Mucosa of descending colon (tissue), 3 donors: ENCODE measurements around the gene SPOCK1. TPM values are rescaled to one million over a fixed set of nuclear protein-coding genes. Genes with fewer than 3 reads are reported as not detected.

ENCODE experiments used
- ATAC-seq: fragments of 200-7000 bp; cut with Tn5 transposase; one replicate; pipeline ENCODE4 v1.9.1; 2020; ENCODE audit warnings: mild to moderate bottlenecking, moderate library complexity
- DNase-seq, 3 donors: peaks; one replicate each; pipeline ENCODE4 v3.0.0-alpha.2; 2020
- H3K36me3 ChIP-seq: fragments of 200-600 bp; one replicate; pipeline ENCODE4 v1.8.0; 2021; ENCODE audit warnings: low read depth, mild to moderate bottlenecking
- H3K4me1 ChIP-seq: fragments of 200-600 bp; one replicate; pipeline ENCODE4 v1.8.0; 2021; ENCODE audit warnings: low read depth, mild to moderate bottlenecking
- H3K4me3 ChIP-seq: fragments of 200-600 bp; one replicate; pipeline ENCODE4 v1.8.0; 2021; ENCODE audit warnings: mild to moderate bottlenecking
- H3K9me3 ChIP-seq: fragments of 200-600 bp; one replicate; pipeline ENCODE4 v1.8.0; 2021; ENCODE audit warnings: mild to moderate bottlenecking
- CTCF ChIP-seq: fragments of 200-600 bp; IDR thresholded peaks from one replicate; pipeline ENCODE4 v1.8.0; 2022; ENCODE audit warnings: antibody characterized with exemption, mild to moderate bottlenecking
- intact Hi-C, 2 donors: fragments of 100-400 bp; cut with DNase I in 1 of 2; cut with micrococcal nuclease in 1 of 2; formaldehyde crosslinking; loops; one replicate each; pipeline versions ENCODE4 v1.11.0 to v1.11.1; 2022; cut with DNase I, micrococcal nuclease
- total RNA-seq, 3 donors: library from RNA; stranded (reverse); fragmentation: NEBNext Ultra II Directional in 2 of 3; extraction: Animal tissue kit (Norgen Biotek cat#: 25700) in 2 of 3; gene quantifications; one replicate each; pipeline versions ENCODE4 v1.2.1 to v1.2.4, GENCODE V29; 2021 to 2023
- donor health status: DM: no; HTN: no; CAD: no; lungs with moderate emphysema.
- donor health status: DM: no; HTN: no; CAD: no.
- donor health status: DM: no; HTN: yes; CAD: no.

SPOCK1 gene
- total RNA-seq, 3 donors from 2014 or later = 1.8 to 55.5 (median 7.9) TPM

DNA sequence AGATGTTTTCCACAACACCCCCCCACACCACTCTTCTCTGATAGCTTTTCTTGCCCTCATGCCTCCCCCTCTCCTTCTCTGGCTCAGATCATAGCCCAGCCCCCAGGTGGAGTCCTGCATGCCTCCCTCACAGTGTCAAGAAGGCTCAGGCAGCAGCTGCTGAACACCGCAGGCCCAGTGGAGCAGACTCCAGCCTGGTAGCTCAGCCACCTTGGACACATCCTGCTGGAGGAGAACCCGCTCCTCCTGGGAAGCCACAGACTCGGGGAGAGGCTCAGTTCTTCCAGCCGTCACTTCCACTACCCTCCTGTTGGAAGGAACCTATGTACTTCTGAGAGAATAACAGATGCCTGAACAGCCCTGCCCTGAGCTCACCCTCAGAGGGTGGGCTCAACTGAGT lies 143.4 kb downstream of the SPOCK1 start:
- Histone ChIP-seq H3K36me3 (no peaks in the 10 kb centered on the region), H3K4me3 (no peak overlapping the region), H3K4me1 (no peaks in the 10 kb centered on the region), H3K9me3 (no peaks in the 10 kb centered on the region)
- DNase-seq = no peak
- intact Hi-C loops = no loop called here
- ATAC-seq = no peak
- TF ChIP-seq CTCF = no peak

DNA sequence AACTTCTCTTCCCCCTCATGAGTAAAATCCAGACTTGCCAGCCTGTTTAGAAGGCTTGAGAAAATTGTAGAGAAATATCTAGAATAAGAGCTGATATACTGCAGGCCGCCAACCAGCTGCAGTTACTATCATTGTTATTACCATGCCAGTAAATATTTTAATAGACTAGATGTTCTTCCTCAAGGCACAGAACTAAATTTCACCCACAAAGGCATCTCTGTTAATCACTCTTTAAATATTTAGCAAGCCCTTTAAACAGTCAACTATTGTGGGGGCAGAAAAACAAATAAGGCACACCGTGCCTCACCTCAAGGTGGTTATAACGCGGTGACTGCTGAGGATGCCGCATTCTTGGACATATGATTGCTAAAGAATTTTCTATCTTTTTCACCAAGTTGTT lies 147.0 kb downstream of the SPOCK1 start:
- ATAC-seq = no peak
- TF ChIP-seq CTCF = no peak
- no peak overlapping the region for H3K4me3 ChIP-seq

GRCh38 chr5:137350791-137351190 lies 148.3 kb downstream of the SPOCK1 start:
- Histone ChIP-seq H3K36me3 (no peaks in the 10 kb centered on the region), H3K4me3 (no peak overlapping the region), H3K9me3 (no peaks in the 10 kb centered on the region), H3K4me1 (no peaks in the 10 kb centered on the region)
- no peak for DNase-seq
- intact Hi-C loops = no loop called here
- TF ChIP-seq CTCF = no peak
- ATAC-seq = no peak

More for the DNA sequence above, 147.0 kb downstream of the SPOCK1 start:
- H3K4me1 ChIP-seq = no peaks in the 10 kb centered on the region
- no peak for DNase-seq
- intact Hi-C loops = no loop called here
- no peaks in the 10 kb centered on the region for H3K9me3 ChIP-seq
- no peaks in the 10 kb centered on the region for H3K36me3 ChIP-seq

DNA sequence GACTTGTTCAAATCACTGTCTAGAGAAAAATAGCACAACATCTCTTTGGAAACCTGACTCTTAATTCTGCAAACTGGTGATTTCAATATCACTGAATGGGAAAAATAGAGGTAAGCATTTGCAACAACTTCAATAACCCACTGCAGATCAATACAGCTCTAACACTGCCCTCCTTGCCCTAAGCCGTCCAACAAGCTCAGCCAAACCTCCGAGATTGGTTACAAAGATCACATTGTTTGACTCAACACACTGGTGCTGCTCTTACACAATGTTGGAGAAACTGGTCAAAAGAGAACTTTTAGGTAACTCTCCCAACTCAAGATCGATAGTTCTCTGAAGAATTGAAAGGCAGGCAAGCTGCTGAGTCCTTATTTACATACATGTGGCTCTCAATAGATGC lies 150.4 kb downstream of the SPOCK1 start:
- ATAC-seq = no peak
- intact Hi-C loops = no loop called here
- no peaks in the 10 kb centered on the region for H3K36me3 ChIP-seq

DNA sequence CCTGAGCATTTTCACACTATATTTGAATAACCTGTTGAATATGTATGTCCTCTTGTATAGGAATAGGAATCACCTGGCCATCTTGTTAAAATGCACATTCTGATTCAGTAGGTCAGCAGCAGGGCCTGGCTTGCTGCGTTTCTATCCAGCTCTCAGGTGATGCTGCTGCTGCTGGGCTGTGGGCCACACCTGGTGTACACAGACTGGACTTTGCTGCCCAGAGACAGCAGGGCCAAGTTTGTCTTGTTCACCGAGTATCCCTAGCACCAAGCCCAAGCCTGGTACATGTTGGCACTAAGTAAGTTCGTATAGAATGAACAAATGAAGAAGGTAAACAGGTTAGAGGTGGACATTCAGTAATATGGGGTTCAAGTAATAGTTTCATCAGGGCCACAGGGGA lies 151.3 kb downstream of the SPOCK1 start:
- Histone ChIP-seq H3K4me3 (no peak overlapping the region), H3K36me3 (no peaks in the 10 kb centered on the region), H3K4me1 (no peaks in the 10 kb centered on the region), H3K9me3 (no peaks in the 10 kb centered on the region)
- no peak for TF ChIP-seq CTCF
- no peak for ATAC-seq
- no peak for DNase-seq
- intact Hi-C loops = no loop called here

More for the DNA sequence above, 150.4 kb downstream of the SPOCK1 start:
- no peak for TF ChIP-seq CTCF
- Histone ChIP-seq H3K4me1 (no peaks in the 10 kb centered on the region), H3K4me3 (no peak overlapping the region), H3K9me3 (no peaks in the 10 kb centered on the region)
- no peak for DNase-seq

GRCh38 chr5:137346281-137346680 lies 152.8 kb downstream of the SPOCK1 start:
- H3K9me3 ChIP-seq = no peaks in the 10 kb centered on the region
- TF ChIP-seq CTCF = no peak
- ATAC-seq (no peak), DNase-seq (no peak)
- H3K36me3 ChIP-seq = no peaks in the 10 kb centered on the region
- H3K4me1 ChIP-seq = no peaks in the 10 kb centered on the region
- intact Hi-C loops = no loop called here
- no peak overlapping the region for H3K4me3 ChIP-seq
